ENCODE measurements around the gene TSTD1.
"Not testable (repeated sequence)": the region's sequence is repeated elsewhere in the genome, so short reads cannot be mapped to it uniquely, and the experiment has no call there.

DNA sequence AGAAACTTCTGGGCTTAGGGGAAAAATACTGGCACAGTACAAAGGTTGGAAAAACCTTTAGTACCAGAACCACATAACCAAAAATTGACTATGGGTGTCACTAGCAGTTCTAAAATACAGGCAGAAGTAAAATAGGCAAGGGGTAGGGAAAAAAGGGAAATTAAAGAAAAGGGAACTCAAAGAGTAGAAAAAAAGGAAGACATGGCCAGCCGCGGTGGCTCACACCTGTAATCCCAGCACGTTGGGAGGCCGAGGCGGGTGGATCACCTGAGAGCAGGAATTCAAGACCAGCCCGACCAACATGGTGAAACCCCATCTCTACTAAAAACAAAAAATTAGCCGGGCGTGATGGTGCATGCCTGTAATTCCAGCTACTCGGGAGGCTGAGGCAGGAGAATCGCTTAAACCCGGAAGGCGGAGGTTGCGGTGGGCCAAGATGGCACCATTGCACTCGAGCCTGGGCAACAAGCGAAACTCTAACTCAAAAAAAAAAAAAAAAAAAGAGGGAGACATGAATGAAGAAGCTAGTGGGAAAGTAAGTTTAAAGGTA is 19.6 kb downstream of the TSTD1 start:
- TF ChIP-seq, protein P1, sequence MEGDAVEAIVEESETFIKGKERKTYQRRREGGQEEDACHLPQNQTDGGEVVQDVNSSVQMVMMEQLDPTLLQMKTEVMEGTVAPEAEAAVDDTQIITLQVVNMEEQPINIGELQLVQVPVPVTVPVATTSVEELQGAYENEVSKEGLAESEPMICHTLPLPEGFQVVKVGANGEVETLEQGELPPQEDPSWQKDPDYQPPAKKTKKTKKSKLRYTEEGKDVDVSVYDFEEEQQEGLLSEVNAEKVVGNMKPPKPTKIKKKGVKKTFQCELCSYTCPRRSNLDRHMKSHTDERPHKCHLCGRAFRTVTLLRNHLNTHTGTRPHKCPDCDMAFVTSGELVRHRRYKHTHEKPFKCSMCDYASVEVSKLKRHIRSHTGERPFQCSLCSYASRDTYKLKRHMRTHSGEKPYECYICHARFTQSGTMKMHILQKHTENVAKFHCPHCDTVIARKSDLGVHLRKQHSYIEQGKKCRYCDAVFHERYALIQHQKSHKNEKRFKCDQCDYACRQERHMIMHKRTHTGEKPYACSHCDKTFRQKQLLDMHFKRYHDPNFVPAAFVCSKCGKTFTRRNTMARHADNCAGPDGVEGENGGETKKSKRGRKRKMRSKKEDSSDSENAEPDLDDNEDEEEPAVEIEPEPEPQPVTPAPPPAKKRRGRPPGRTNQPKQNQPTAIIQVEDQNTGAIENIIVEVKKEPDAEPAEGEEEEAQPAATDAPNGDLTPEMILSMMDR (IDR thresholded peaks at IDR 0.05 in 2 of 3, conservative IDR thresholded peaks at IDR 0.05 in 1 of 3; ENCODE audit: borderline replicate concordance in 1 of 3, insufficient read depth in 1 of 3, low read depth in 2 of 3, low read length in 2 of 3), result not testable (repeated sequence)
- TF ChIP-seq RAD21 (IDR thresholded peaks at IDR 0.05; ENCODE audit: low read depth); POLR2A (IDR thresholded peaks at IDR 0.05; ENCODE audit: borderline replicate concordance, extremely low read depth, insufficient read depth, insufficient read length); EZH2 (IDR thresholded peaks at IDR 0.05); REST (IDR thresholded peaks at IDR 0.05; ENCODE audit: low read depth): not testable (repeated sequence)
